MM.1S (cell line): ENCODE data around the gene TANC1.

Experiments used
- DNase-seq: peaks from one replicate; pipeline ENCODE4 v3.0.0-alpha.2; 2015
- H2AFZ ChIP-seq: fragments of 300-600 bp; sonication (generic); 2 replicates; pipeline ENCODE4 v1.6.0; 2016; ENCODE audit warnings: antibody characterized with exemption, low read length
- H3F3A ChIP-seq: fragments of 300-600 bp; sonication (generic); 2 replicates; pipeline ENCODE4 v1.6.1; 2016; ENCODE audit warnings: mild to moderate bottlenecking, antibody characterized with exemption, low read length, moderate library complexity, mixed read lengths; ENCODE audit not compliant: insufficient read depth
- H3K27ac ChIP-seq: fragments of 300-600 bp; sonication (generic); 2 replicates; pipeline ENCODE4 v1.5.1; 2016; ENCODE audit warnings: mild to moderate bottlenecking, low read length
- H3K27me3 ChIP-seq: fragments of 300-600 bp; sonication (generic); replicated peaks from 2 replicates; pipeline ENCODE4 v1.6.0; 2016; ENCODE audit warnings: low read length; ENCODE audit not compliant: insufficient read depth
- H3K36me3 ChIP-seq: fragments of 300-600 bp; sonication (generic); replicated peaks from 2 replicates; pipeline ENCODE4 v1.6.1; 2016; ENCODE audit warnings: mild to moderate bottlenecking, low read length, mixed read lengths; ENCODE audit not compliant: insufficient read depth
- H3K4me1 ChIP-seq: fragments of 300-600 bp; sonication (generic); 2 replicates; pipeline ENCODE4 v1.6.1; 2016; ENCODE audit warnings: low read length, mixed read lengths
- H3K4me2 ChIP-seq: fragments of 300-600 bp; sonication (generic); 2 replicates; pipeline ENCODE4 v1.6.0; 2016; ENCODE audit warnings: low read depth, low read length
- H3K4me3 ChIP-seq: fragments of 300-600 bp; sonication (generic); 2 replicates; pipeline ENCODE4 v1.5.1; 2016; ENCODE audit warnings: low read length, mixed read lengths
- H3K79me2 ChIP-seq: fragments of 300-600 bp; sonication (generic); 2 replicates; pipeline ENCODE4 v1.6.1; 2016; ENCODE audit warnings: mixed run types, low read length, mixed read lengths
- H3K9ac ChIP-seq: fragments of 300-600 bp; sonication (generic); 2 replicates; pipeline ENCODE4 v1.6.1; 2016; ENCODE audit warnings: low read length, mixed read lengths
- H3K9me2 ChIP-seq: fragments of 300-600 bp; sonication (generic); replicated peaks from 2 replicates; pipeline ENCODE4 v1.6.1; 2016; ENCODE audit warnings: mild to moderate bottlenecking, low read length, mixed read lengths; ENCODE audit not compliant: insufficient read depth
- H3K9me3 ChIP-seq: fragments of 300-600 bp; sonication (generic); replicated peaks from 2 replicates; pipeline ENCODE4 v1.6.1; 2016; ENCODE audit warnings: mild to moderate bottlenecking, low read length, mixed read lengths; ENCODE audit not compliant: insufficient read depth
- H4K20me1 ChIP-seq: fragments of 300-600 bp; sonication (generic); 2 replicates; pipeline ENCODE4 v1.6.1; 2016; ENCODE audit warnings: mild to moderate bottlenecking, low read length, moderate library complexity, mixed read lengths; ENCODE audit not compliant: insufficient read depth
- CTCF ChIP-seq: fragments of 300-600 bp; sonication (generic); IDR thresholded peaks from 2 replicates; pipeline ENCODE4 v1.5.1; 2016; ENCODE audit warnings: antibody characterized with exemption, low read length, mixed read lengths
- EZH2 ChIP-seq: fragments of 300-600 bp; sonication (generic); optimal IDR thresholded peaks from 2 replicates; pipeline ENCODE3; 2017; ENCODE audit warnings: low read depth, mild to moderate bottlenecking, antibody characterized with exemption, low read length, mixed read lengths
- EZH2phosphoT487 ChIP-seq: fragments of 300-600 bp; sonication (generic); IDR thresholded peaks from 2 replicates; pipeline ENCODE4 v1.6.1; 2018; ENCODE audit warnings: antibody characterized with exemption, low read length

Gene TANC1

GRCh38 chr2:159179096-159179495 lies 210.7 kb downstream of the TANC1 start:
- DNase-seq = no peak
- no peak overlapping the region for H3K9ac ChIP-seq
- H3K9me2 ChIP-seq = no peaks in the 10 kb centered on the region
- H3K9me3 ChIP-seq = no peaks in the 10 kb centered on the region
- H3K36me3 ChIP-seq = no peaks in the 10 kb centered on the region
- H3K4me3 ChIP-seq = no peak overlapping the region
- H3K4me2 ChIP-seq = no peak overlapping the region
- H3K27me3 ChIP-seq = no peaks in the 10 kb centered on the region
- no peak overlapping the region for H2AFZ ChIP-seq
- no peaks in the 10 kb centered on the region for H3F3A ChIP-seq
- H3K27ac ChIP-seq = no peak overlapping the region
- no peak for TF ChIP-seq EZH2
- no peak for TF ChIP-seq EZH2phosphoT487
- H3K4me1 ChIP-seq = no peaks in the 10 kb centered on the region
- no peaks in the 10 kb centered on the region for H3K79me2 ChIP-seq
- H4K20me1 ChIP-seq = no peaks in the 10 kb centered on the region

- Histone ChIP-seq H3K4me2 (no peak overlapping the region), H2AFZ (no peak overlapping the region), H3K36me3 (no peaks in the 10 kb centered on the region), H3K27ac (no peak overlapping the region), H3K9ac (no peak overlapping the region), H3F3A (no peaks in the 10 kb centered on the region), H3K4me1 (no peaks in the 10 kb centered on the region), H3K79me2 (no peaks in the 10 kb centered on the region), H4K20me1 (no peaks in the 10 kb centered on the region), H3K4me3 (no peak overlapping the region), H3K9me3 (no peaks in the 10 kb centered on the region), H3K9me2 (no peaks in the 10 kb centered on the region), H3K27me3 (no peaks in the 10 kb centered on the region)
- no peak for DNase-seq
- TF ChIP-seq EZH2phosphoT487 (no peak), CTCF (no peak), EZH2 (no peak)
Observed at GRCh38 chr2:159179696-159180095, 211.3 kb downstream of the TANC1 start.

- Histone ChIP-seq H3K27ac (no peak overlapping the region), H4K20me1 (no peaks in the 10 kb centered on the region), H3K27me3 (no peaks in the 10 kb centered on the region), H3K9ac (no peak overlapping the region), H3K9me3 (no peaks in the 10 kb centered on the region), H3K36me3 (no peaks in the 10 kb centered on the region), H3K9me2 (no peaks in the 10 kb centered on the region), H3K4me2 (no peak overlapping the region), H3F3A (no peaks in the 10 kb centered on the region), H3K4me1 (no peaks in the 10 kb centered on the region), H2AFZ (no peak overlapping the region), H3K4me3 (no peak overlapping the region), H3K79me2 (no peaks in the 10 kb centered on the region)
- TF ChIP-seq CTCF (no peak), EZH2phosphoT487 (no peak)
- no peak for DNase-seq
Observed at GRCh38 chr2:159183346-159183745, 214.9 kb downstream of the TANC1 start.

- no peaks in the 10 kb centered on the region for H3K36me3 ChIP-seq
- no peak overlapping the region for H3K9ac ChIP-seq
- DNase-seq = peak; percentile 28
- H2AFZ ChIP-seq = no peak overlapping the region
- TF ChIP-seq EZH2phosphoT487 (no peak), EZH2 (no peak), CTCF (peak; percentile 37)
- no peaks in the 10 kb centered on the region for H3K79me2 ChIP-seq
- H3K4me2 ChIP-seq = no peak overlapping the region
- H3K27me3 ChIP-seq = no peaks in the 10 kb centered on the region
- H3K9me2 ChIP-seq = no peaks in the 10 kb centered on the region
- no peaks in the 10 kb centered on the region for H3K4me1 ChIP-seq
- no peak overlapping the region for H3K4me3 ChIP-seq
- H3K9me3 ChIP-seq = no peaks in the 10 kb centered on the region
- no peaks in the 10 kb centered on the region for H4K20me1 ChIP-seq
- no peak overlapping the region for H3K27ac ChIP-seq
- H3F3A ChIP-seq = no peaks in the 10 kb centered on the region
Observed at GRCh38 chr2:159185401-159186130, 217.1 kb downstream of the TANC1 start.
